ENCODE measurements around the gene SV2B. TPM values are rescaled to one million over a fixed set of nuclear protein-coding genes. Genes with fewer than 3 reads are reported as not detected.
A peak's percentile ranks its signal among the peaks of the same experiment; 100 is the strongest.

The SV2B gene
- total and polyA plus RNA-seq, 5 experiments from 2014 or later: 0.02 to 0.08 (median 0.05) TPM; not detected in 2

DNA sequence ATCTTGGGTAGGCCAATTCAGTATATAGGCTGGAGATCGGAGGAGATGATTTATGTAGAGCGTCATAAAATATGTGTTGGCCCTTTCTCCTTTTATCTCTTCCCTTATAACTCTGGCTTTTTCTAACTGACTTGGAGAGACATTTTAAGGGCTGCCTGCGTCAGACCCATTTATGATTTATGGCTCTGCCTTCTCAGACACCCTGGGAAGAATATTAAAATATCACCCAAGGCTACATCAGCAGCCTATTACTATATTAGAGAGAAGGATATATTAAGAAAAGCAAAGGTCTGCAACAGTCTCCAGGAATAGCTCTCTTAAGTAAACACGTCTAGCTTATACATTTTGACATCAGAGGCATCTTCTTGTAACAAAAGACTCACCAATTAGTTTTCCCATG, 179.4 kb downstream of the SV2B start:
- Mint-ChIP-seq H3K27me3 (peaks cover 0 to 16% (median 8%) of the 10 kb centered on the region in 5 donors), H3K4me3 (no peak overlapping the region), H3K9me3 (peaks cover 2 to 17% (median 4%) of the 10 kb centered on the region in 9 donors), H3K27ac (peak overlapping the region in 1 of 10 donors; percentile 5), H3K4me1 (no peaks in the 10 kb centered on the region), H3K36me3 (peaks cover 0 to 8% (median 0%) of the 10 kb centered on the region in 3 donors)
- ATAC-seq (no peak), DNase-seq (no peak)
- POLR2A ChIA-PET: no interaction called here

GRCh38 chr15:91281947-91282346, 181.9 kb downstream of the SV2B start:
- Mint-ChIP-seq H3K9me3 (peaks cover 0 to 5% (median 0%) of the 10 kb centered on the region in 9 donors), H3K27ac (no peak overlapping the region), H3K4me3 (no peak overlapping the region), H3K4me1 (no peaks in the 10 kb centered on the region), H3K36me3 (no peaks in the 10 kb centered on the region), H3K27me3 (peaks cover 0 to 11% (median 5%) of the 10 kb centered on the region in 5 donors)
- POLR2A ChIA-PET: no interaction called here
- ATAC-seq (no peak), DNase-seq (no peak)

GRCh38 chr15:91282486-91282885, 182.4 kb downstream of the SV2B start:
- no peak overlapping the region for H3K4me3 Mint-ChIP-seq
- DNase-seq: no peak
- no peaks in the 10 kb centered on the region for H3K9me3 Mint-ChIP-seq
- no peak overlapping the region for H3K27ac Mint-ChIP-seq
- H3K4me1 Mint-ChIP-seq: no peaks in the 10 kb centered on the region
- POLR2A ChIA-PET: no interaction called here
- H3K27me3 Mint-ChIP-seq: peaks cover 0 to 13% (median 3%) of the 10 kb centered on the region in 5 donors
- ATAC-seq: no peak
- no peaks in the 10 kb centered on the region for H3K36me3 Mint-ChIP-seq

DNA sequence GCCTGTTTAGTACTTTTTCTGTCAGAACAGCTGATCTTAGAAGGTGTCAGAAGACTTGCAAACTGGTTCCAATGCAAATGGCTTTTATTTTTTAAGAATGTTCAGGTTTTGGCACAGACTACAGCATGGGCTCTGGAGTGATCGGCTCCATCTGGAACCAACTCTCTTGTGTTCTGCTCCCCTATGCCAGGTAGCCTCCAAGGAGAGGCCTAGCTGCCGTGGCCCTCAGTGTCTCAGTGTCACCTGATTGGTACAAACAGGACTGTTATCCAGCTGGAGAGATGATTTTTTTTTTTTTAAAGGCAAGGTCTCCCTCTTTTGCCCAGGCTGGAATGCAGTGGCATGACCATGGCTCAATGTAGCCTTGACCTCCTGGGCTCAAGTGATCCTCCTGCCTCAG, 183.1 kb downstream of the SV2B start:
- no peaks in the 10 kb centered on the region for H3K36me3 Mint-ChIP-seq
- no peak for DNase-seq
- H3K27me3 Mint-ChIP-seq: peaks cover 0 to 11% (median 3%) of the 10 kb centered on the region in 5 donors
- H3K4me1 Mint-ChIP-seq: no peaks in the 10 kb centered on the region
- no peak for ATAC-seq
- H3K4me3 Mint-ChIP-seq: no peak overlapping the region
- no peak overlapping the region for H3K27ac Mint-ChIP-seq
- POLR2A ChIA-PET: no interaction called here
- H3K9me3 Mint-ChIP-seq: no peaks in the 10 kb centered on the region

DNA sequence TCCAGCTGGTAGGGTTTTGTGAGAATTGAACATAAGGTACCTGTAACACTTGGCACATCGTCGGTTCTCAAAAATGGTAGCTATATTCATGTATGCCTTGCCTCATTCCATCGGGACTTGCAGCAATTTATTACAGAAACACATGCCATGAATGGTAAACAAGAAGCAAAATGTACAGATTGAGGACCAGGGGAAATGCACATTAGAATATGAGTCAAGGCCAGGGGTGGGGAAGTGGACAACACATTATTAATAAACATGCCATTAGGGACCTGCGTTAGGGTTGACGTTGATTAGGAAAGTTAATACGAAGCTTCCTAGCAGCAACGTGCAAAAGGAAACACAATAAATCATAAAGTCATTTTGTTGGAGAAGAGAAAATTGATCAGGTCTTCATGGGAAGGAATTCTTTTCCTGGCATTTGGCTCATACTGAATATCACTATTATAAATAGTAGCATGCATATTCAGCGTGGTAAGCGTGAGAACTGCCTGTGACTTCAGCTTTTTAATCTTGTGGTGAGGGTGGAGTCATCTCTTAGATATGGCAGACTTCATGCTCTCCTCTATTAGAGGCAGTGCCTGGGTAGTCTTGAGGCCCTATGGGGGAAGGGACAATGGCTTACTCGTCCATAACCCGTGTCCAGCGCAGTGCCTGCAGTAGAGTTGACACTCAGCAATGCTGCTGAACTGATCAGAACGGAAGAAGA, 184.9 kb downstream of the SV2B start:
- Mint-ChIP-seq H3K4me3 (no peak overlapping the region), H3K27ac (no peak overlapping the region), H3K9me3 (no peaks in the 10 kb centered on the region), H3K36me3 (no peaks in the 10 kb centered on the region), H3K4me1 (peaks cover 0 to 2% (median under 1%) of the 10 kb centered on the region in 4 donors), H3K27me3 (peaks cover 0 to 7% (median 4%) of the 10 kb centered on the region in 5 donors)
- POLR2A ChIA-PET: no interaction called here
- DNase-seq (no peak), ATAC-seq (no peak)

DNA sequence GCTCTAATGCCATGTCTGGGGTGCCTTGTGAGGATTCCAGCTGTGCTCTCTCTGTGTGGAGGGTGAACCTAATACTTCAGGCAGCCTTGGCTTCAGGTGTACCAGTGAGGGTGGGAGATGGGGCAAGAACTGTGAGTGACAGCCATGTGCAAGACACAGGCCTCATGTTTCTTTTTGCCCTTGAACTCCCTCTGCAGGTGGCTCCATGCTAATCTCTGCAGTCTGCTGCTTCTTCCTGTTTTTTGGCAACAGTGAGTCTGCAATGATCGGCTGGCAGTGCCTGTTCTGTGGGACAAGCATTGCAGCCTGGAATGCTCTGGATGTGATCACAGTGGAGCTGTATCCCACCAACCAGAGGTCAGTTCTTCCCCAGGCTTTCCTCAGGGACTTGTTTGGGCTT, 189.3 kb downstream of the SV2B start:
- POLR2A ChIA-PET: no interaction called here
- DNase-seq: no peak
- no peak for ATAC-seq

GRCh38 chr15:91290553-91290952, 190.5 kb downstream of the SV2B start:
- no peak for DNase-seq
- no peak overlapping the region for H3K4me3 Mint-ChIP-seq
- no peaks in the 10 kb centered on the region for H3K36me3 Mint-ChIP-seq
- H3K4me1 Mint-ChIP-seq: peaks cover 0 to 6% (median 1%) of the 10 kb centered on the region in 4 donors
- no peak overlapping the region for H3K27ac Mint-ChIP-seq
- no peaks in the 10 kb centered on the region for H3K9me3 Mint-ChIP-seq
- no peak for ATAC-seq
- H3K27me3 Mint-ChIP-seq: peaks cover 0 to 4% (median 1%) of the 10 kb centered on the region in 5 donors
- POLR2A ChIA-PET: interaction anchor here (0.5 kb wide), 1 partner anchor 442 kb away, joined by 3 read pairs; no protein-coding TSS in a partner anchor

More for the DNA sequence above, 189.3 kb downstream of the SV2B start:
- H3K4me1 Mint-ChIP-seq: peaks cover 0 to 6% (median 1%) of the 10 kb centered on the region in 4 donors
- H3K4me3 Mint-ChIP-seq: no peak overlapping the region
- H3K27ac Mint-ChIP-seq: peak overlapping the region in 1 of 10 donors; percentile 6
- H3K27me3 Mint-ChIP-seq: peaks cover 0 to 4% (median 1%) of the 10 kb centered on the region in 5 donors
- no peaks in the 10 kb centered on the region for H3K36me3 Mint-ChIP-seq
- H3K9me3 Mint-ChIP-seq: no peaks in the 10 kb centered on the region

- peaks cover under 1 to 6% (median 1%) of the 10 kb centered on the region in 5 donors for H3K27me3 Mint-ChIP-seq
- peaks cover 0 to 6% (median 1%) of the 10 kb centered on the region in 4 donors for H3K4me1 Mint-ChIP-seq
- POLR2A ChIA-PET: no interaction called here
- ATAC-seq (peak; percentile 41 to 42), DNase-seq (peak in 1 of 10 donors; percentile 13)
- peak overlapping the region in 3 of 10 donors; percentile 1 to 26 (median 11) for H3K27ac Mint-ChIP-seq
- no peaks in the 10 kb centered on the region for H3K36me3 Mint-ChIP-seq
- peak overlapping the region in 1 of 10 donors; percentile 47 for H3K4me3 Mint-ChIP-seq
- H3K9me3 Mint-ChIP-seq: no peaks in the 10 kb centered on the region
Observed at GRCh38 chr15:91291673-91292072, 191.6 kb downstream of the SV2B start.

DNA sequence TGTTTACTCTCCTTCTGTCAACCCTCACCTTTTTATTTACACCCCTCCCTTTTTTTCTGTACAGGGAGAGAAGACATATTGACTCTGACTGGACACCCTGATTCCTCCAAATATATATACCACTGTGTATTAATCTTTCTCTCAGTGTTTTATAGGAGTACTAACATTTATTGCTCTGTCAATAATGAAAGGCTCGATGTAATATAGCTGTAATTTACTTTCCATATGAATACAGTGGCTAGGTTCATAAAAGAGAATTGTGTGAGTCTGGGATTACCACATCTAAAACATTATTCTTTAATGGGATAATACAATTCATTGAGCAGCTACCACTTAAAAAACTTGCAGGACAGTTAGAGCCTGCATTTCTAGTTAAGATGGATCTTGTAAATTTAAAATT, 194.3 kb downstream of the SV2B start:
- no peak overlapping the region for H3K27ac Mint-ChIP-seq
- H3K27me3 Mint-ChIP-seq: peaks cover 4 to 8% (median 6%) of the 10 kb centered on the region in 5 donors
- POLR2A ChIA-PET: no interaction called here
- no peaks in the 10 kb centered on the region for H3K9me3 Mint-ChIP-seq
- ATAC-seq: no peak
- no peaks in the 10 kb centered on the region for H3K36me3 Mint-ChIP-seq
- peaks cover 0 to 6% (median 2%) of the 10 kb centered on the region in 4 donors for H3K4me1 Mint-ChIP-seq
- no peak overlapping the region for H3K4me3 Mint-ChIP-seq
- DNase-seq: no peak

DNA sequence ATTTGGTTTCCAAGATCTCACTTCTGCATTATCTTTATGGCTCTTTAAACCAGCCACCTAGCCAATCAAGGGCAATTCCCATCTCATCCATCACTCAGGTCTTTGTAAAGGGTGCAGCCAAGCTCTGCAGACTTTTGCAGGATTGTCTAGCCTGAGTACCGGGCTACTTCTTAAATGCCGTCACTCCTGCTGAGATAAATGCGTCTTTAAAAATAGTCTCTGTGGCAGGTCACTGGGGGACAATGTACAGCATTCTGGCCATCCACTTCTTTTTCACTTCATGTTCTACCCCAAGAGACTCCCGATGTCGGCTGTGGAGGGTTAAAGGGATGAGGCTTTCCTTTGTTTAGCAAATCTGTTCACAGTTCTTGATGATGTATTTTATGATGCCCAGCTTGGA, 194.7 kb downstream of the SV2B start:
- peak overlapping the region in 1 of 10 donors; percentile 6 for H3K27ac Mint-ChIP-seq
- peaks cover 0 to 6% (median under 1%) of the 10 kb centered on the region in 4 donors for H3K4me1 Mint-ChIP-seq
- no peaks in the 10 kb centered on the region for H3K9me3 Mint-ChIP-seq
- POLR2A ChIA-PET: no interaction called here
- no peak for DNase-seq
- no peak for ATAC-seq
- H3K4me3 Mint-ChIP-seq: no peak overlapping the region
- H3K36me3 Mint-ChIP-seq: no peaks in the 10 kb centered on the region
- peaks cover 2 to 8% (median 6%) of the 10 kb centered on the region in 5 donors for H3K27me3 Mint-ChIP-seq

DNA sequence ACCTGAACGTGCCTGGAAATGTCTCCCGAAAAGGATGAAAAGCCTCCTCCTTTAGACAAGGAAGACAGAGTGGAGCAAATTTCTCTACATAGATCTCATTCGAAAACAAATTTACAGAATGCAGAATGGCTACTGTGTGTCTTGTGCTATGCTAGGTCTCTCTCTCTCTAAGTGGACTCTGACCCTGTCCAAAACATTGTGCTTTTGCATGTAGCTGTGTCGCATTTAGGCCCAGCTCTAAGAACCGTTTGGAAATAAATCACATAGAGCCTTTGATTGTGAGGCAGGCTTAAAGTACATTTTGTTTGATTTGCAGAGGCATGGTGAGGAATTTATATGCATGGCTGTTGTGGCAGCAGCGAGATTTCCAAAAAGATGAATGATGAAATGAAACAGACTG, 198.0 kb downstream of the SV2B start:
- Mint-ChIP-seq H3K4me3 (no peak overlapping the region), H3K4me1 (peaks cover 2 to 5% (median 5%) of the 10 kb centered on the region in 4 donors), H3K27me3 (peaks cover 4 to 8% (median 8%) of the 10 kb centered on the region in 5 donors), H3K9me3 (no peaks in the 10 kb centered on the region), H3K36me3 (no peaks in the 10 kb centered on the region), H3K27ac (no peak overlapping the region)
- ATAC-seq (no peak), DNase-seq (no peak)
- POLR2A ChIA-PET: no interaction called here

GRCh38 chr15:91302588-91303439, 202.8 kb downstream of the SV2B start:
- POLR2A ChIA-PET: no interaction called here
- no peaks in the 10 kb centered on the region for H3K9me3 Mint-ChIP-seq
- peaks cover 11 to 37% (median 35%) of the 10 kb centered on the region in 4 donors for H3K4me1 Mint-ChIP-seq
- H3K27ac Mint-ChIP-seq: peak overlapping the region in 2 of 10 donors; percentile 39 to 75
- no peaks in the 10 kb centered on the region for H3K36me3 Mint-ChIP-seq
- ATAC-seq: peak in 1 of 2 donors; percentile 46
- DNase-seq: peak in 4 of 10 donors; percentile 30 to 64 (median 58)
- peak overlapping the region in 4 of 10 donors; percentile 34 to 74 (median 49) for H3K4me3 Mint-ChIP-seq
- peaks cover 3 to 13% (median 6%) of the 10 kb centered on the region in 5 donors for H3K27me3 Mint-ChIP-seq

- DNase-seq (no peak), ATAC-seq (no peak)
- POLR2A ChIA-PET: interaction anchor here (0.7 kb wide), 1 partner anchor 56 kb away, joined by 3 read pairs; no protein-coding TSS in a partner anchor
- H3K4me3 Mint-ChIP-seq: no peak overlapping the region
- peak overlapping the region in 1 of 10 donors; percentile 56 for H3K27ac Mint-ChIP-seq
- peaks cover 0 to 13% (median 6%) of the 10 kb centered on the region in 5 donors for H3K27me3 Mint-ChIP-seq
- H3K4me1 Mint-ChIP-seq: peaks cover 16 to 49% (median 47%) of the 10 kb centered on the region in 4 donors
- no peaks in the 10 kb centered on the region for H3K9me3 Mint-ChIP-seq
- H3K36me3 Mint-ChIP-seq: no peaks in the 10 kb centered on the region
Observed at GRCh38 chr15:91304210-91304609, 204.2 kb downstream of the SV2B start.
